ENCODE results near the gene CRYL1. TPM values are rescaled to one million over a fixed set of nuclear protein-coding genes. Genes with fewer than 3 reads are reported as not detected.

CRYL1 gene
- total RNA-seq, 2 donors from 2014 or later: 14.5 to 32.2 TPM

- H3K4me1 ChIP-seq: peaks cover 7% of the 10 kb centered on the region
- no peak for TF ChIP-seq CTCF (IDR thresholded peaks at IDR 0.05)
- TF ChIP-seq POLR2A (IDR thresholded peaks at IDR 0.05): no peak
- no peaks in the 10 kb centered on the region for H3K9me3 ChIP-seq
- no peak for ATAC-seq
- no peak for DNase-seq
- intact Hi-C loops (cut with DNase I): no loop called here
- H3K4me3 ChIP-seq: no peak overlapping the region
- H3K36me3 ChIP-seq (replicated peaks in 1 of 2; ENCODE audit: insufficient read depth in 1 of 2, low read depth in 2 of 2): no peaks in the 10 kb centered on the region
- H3K27ac ChIP-seq: no peak overlapping the region
- WGBS, 2 donors: 92 to 95% methylated on average over 11 of the region's 11 CpGs
- H3K27me3 ChIP-seq: no peaks in the 10 kb centered on the region
Measured at GRCh38 chr13:20565115-20565736, 39.6 kb upstream of the CRYL1 start.

GRCh38 chr13:20561741-20562140 lies 36.1 kb upstream of the CRYL1 start:
- ATAC-seq (no peak), DNase-seq (no peak)
- Histone ChIP-seq H3K27ac (no peak overlapping the region), H3K27me3 (no peaks in the 10 kb centered on the region), H3K4me3 (no peak overlapping the region), H3K9me3 (no peaks in the 10 kb centered on the region), H3K36me3 (replicated peaks in 1 of 2; ENCODE audit: insufficient read depth in 1 of 2, low read depth in 2 of 2) (no peaks in the 10 kb centered on the region), H3K4me1 (no peaks in the 10 kb centered on the region)
- TF ChIP-seq CTCF (IDR thresholded peaks at IDR 0.05) (no peak), POLR2A (IDR thresholded peaks at IDR 0.05) (no peak)
- 41 to 47% methylated on average over 5 of the region's 5 CpGs for WGBS, 2 donors
- intact Hi-C loops (cut with DNase I): no loop called here

GRCh38 chr13:20559659-20560356 lies 34.2 kb upstream of the CRYL1 start:
- Histone ChIP-seq H3K36me3 (replicated peaks in 1 of 2; ENCODE audit: insufficient read depth in 1 of 2, low read depth in 2 of 2) (no peaks in the 10 kb centered on the region), H3K4me3 (no peak overlapping the region), H3K27ac (no peak overlapping the region), H3K27me3 (no peaks in the 10 kb centered on the region), H3K4me1 (no peaks in the 10 kb centered on the region), H3K9me3 (no peaks in the 10 kb centered on the region)
- no peak for TF ChIP-seq CTCF (IDR thresholded peaks at IDR 0.05)
- TF ChIP-seq POLR2A (IDR thresholded peaks at IDR 0.05): no peak
- DNase-seq (no peak), ATAC-seq (no peak)
- WGBS, 2 donors: 71% methylated on average over 6 of the region's 6 CpGs
- intact Hi-C loops (cut with DNase I): no loop called here

GRCh38 chr13:20558982-20559381 lies 33.3 kb upstream of the CRYL1 start:
- H3K36me3 ChIP-seq (replicated peaks in 1 of 2; ENCODE audit: insufficient read depth in 1 of 2, low read depth in 2 of 2): no peaks in the 10 kb centered on the region
- ATAC-seq (no peak), DNase-seq (no peak)
- no peaks in the 10 kb centered on the region for H3K27me3 ChIP-seq
- no peaks in the 10 kb centered on the region for H3K4me1 ChIP-seq
- WGBS, 2 donors: 75 to 81% methylated on average over 3 of the region's 3 CpGs
- TF ChIP-seq CTCF (IDR thresholded peaks at IDR 0.05) (no peak), POLR2A (IDR thresholded peaks at IDR 0.05) (no peak)
- no peaks in the 10 kb centered on the region for H3K9me3 ChIP-seq
- H3K27ac ChIP-seq: no peak overlapping the region
- intact Hi-C loops (cut with DNase I): no loop called here
- no peak overlapping the region for H3K4me3 ChIP-seq

GRCh38 chr13:20553311-20553710 lies 27.7 kb upstream of the CRYL1 start:
- Histone ChIP-seq H3K4me3 (no peak overlapping the region), H3K36me3 (replicated peaks in 1 of 2; ENCODE audit: insufficient read depth in 1 of 2, low read depth in 2 of 2) (no peaks in the 10 kb centered on the region), H3K9me3 (no peaks in the 10 kb centered on the region), H3K27me3 (no peaks in the 10 kb centered on the region), H3K4me1 (no peaks in the 10 kb centered on the region), H3K27ac (no peak overlapping the region)
- intact Hi-C loops (cut with DNase I): no loop called here
- DNase-seq: no peak
- no peak for ATAC-seq
- 67 to 68% methylated on average over 3 of the region's 3 CpGs for WGBS, 2 donors
- TF ChIP-seq POLR2A (IDR thresholded peaks at IDR 0.05) (no peak), CTCF (IDR thresholded peaks at IDR 0.05) (no peak)
